Astrocyte of the hippocampus (primary cell): ENCODE data around the gene HK1.
"Not testable (repeated sequence)": the region's sequence is repeated elsewhere in the genome, so short reads cannot be mapped to it uniquely, and the experiment has no call there.

Experiments used
- DNase-seq: peaks from one replicate; pipeline ENCODE4 v3.0.0; 2011; ENCODE audit warnings: low read depth, low spot score

HK1 gene

GRCh38 chr10:69446650-69447151, 168.4 kb downstream of the HK1 start:
- DNase-seq, result peak; percentile 82

DNA sequence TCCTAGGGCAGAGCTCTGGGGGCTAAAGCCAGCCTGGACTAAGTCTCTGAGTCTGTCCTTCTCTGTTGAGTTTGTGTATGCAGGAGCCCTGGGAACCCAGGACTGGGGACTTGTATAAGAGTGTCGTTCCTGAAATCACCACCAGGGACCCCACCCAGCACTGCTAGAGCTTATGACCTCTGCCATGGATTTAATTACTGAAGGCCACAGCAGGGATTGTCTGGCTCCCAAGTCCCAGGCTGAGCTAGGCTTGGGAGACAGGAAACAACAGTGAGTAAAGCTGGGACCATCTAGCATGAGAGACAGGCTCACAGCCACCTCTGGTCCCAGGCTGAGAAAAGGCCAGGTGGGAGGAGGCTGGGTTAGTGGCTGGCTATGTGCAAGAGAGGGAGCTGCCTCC, 171.5 kb downstream of the HK1 start:
- DNase-seq, result peak; percentile 50

DNA sequence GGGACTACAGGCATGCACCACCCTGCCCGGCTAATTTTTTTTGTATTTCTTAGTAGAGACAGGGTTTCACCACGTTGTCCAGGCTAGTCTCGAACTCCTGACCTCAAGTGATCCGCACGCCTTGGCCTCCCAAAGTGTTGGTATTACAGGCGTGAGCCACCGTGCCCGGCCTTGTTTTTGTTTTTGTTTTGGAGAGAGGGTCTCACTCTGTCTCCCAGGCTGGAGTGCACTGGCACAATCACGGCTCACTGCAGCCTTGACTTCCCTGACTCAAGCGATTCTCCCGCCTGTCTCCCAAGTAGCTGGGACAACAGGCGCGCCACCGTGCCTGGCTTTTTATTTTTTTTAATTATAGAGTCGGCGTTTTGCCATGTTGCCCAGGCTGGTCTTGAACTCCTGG, 172.1 kb downstream of the HK1 start:
- not testable (repeated sequence) for DNase-seq

GRCh38 chr10:69451209-69451783, 173.0 kb downstream of the HK1 start, which contains the start of gene TSPAN15:
Gene TSPAN15 (plus strand): TSS chr10:69451465. CDS start chr10:69451595, 130 bp downstream.
- peak; percentile 93 for DNase-seq
